Muscle of arm (tissue), 12 donors: Measurements from ENCODE around the gene GAB3. TPM values are rescaled to one million over a fixed set of nuclear protein-coding genes. Genes with fewer than 3 reads are reported as not detected.
"Not testable (repeated sequence)": the region's sequence is repeated elsewhere in the genome, so short reads cannot be mapped to it uniquely, and the experiment has no call there.

Experiments used
- DNase-seq: peaks from one replicate; pipeline ENCODE4 v3.0.0-alpha.2; 2013
- polyA plus RNA-seq, 12 donors: library from polyadenylated mRNA; unstranded; fragments of 120-200 nt; gene quantifications; one replicate each; pipeline ENCODE4 v1.2.1, GENCODE V29; 2013; ENCODE audit not compliant: insufficient read length in 12 of 12

The GAB3 gene
- polyA plus RNA-seq, 12 donors: 3.9 to 17.1 (median 6.4) TPM; not detected in 1

GRCh38 chrX:154658957-154659356 is 91.9 kb downstream of the GAB3 start:
- no peak for DNase-seq

- DNase-seq: no peak
Measured at GRCh38 chrX:154658187-154658586, 92.7 kb downstream of the GAB3 start.

- no peak for DNase-seq
Measured at GRCh38 chrX:154657226-154657805, 93.6 kb downstream of the GAB3 start.

- no peak for DNase-seq
Measured at GRCh38 chrX:154655786-154656185, 95.1 kb downstream of the GAB3 start.

GRCh38 chrX:154655346-154655745 is 95.5 kb downstream of the GAB3 start:
- DNase-seq: no peak

GRCh38 chrX:154654925-154655324 is 96.0 kb downstream of the GAB3 start:
- DNase-seq: no peak

GRCh38 chrX:154654372-154654771 is 96.5 kb downstream of the GAB3 start:
- DNase-seq: no peak

GRCh38 chrX:154653413-154653812 is 97.5 kb downstream of the GAB3 start, which contains the start of gene CTAG2:
CTAG2 (minus strand) TSS chrX:154653579; CDS start chrX:154653515, 64 bp downstream.
- DNase-seq: not testable (repeated sequence)

- DNase-seq: no peak
Measured at GRCh38 chrX:154653048-154653401, 97.9 kb downstream of the GAB3 start.

GRCh38 chrX:154652311-154653047 is 98.4 kb downstream of the GAB3 start:
- DNase-seq: no peak

GRCh38 chrX:154650221-154650510 is 100.7 kb downstream of the GAB3 start:
- no peak for DNase-seq

GRCh38 chrX:154649503-154650220 is 101.2 kb downstream of the GAB3 start:
- no peak for DNase-seq

GRCh38 chrX:154648931-154649330 is 101.9 kb downstream of the GAB3 start:
- DNase-seq: no peak

GRCh38 chrX:154645745-154646378 is 105.0 kb downstream of the GAB3 start:
- DNase-seq: not testable (repeated sequence)

GRCh38 chrX:154643708-154644107 is 107.2 kb downstream of the GAB3 start:
- DNase-seq: not testable (repeated sequence)

GRCh38 chrX:154641740-154642139 is 109.1 kb downstream of the GAB3 start:
- DNase-seq: not testable (repeated sequence)

- not testable (repeated sequence) for DNase-seq
Measured at GRCh38 chrX:154633661-154634060, 117.2 kb downstream of the GAB3 start.

- DNase-seq: not testable (repeated sequence)
Measured at GRCh38 chrX:154630949-154631348, 119.9 kb downstream of the GAB3 start.

GRCh38 chrX:154628960-154629359 is 121.9 kb downstream of the GAB3 start:
- DNase-seq: not testable (repeated sequence)
